ENCODE measurements around the gene FARP1. TPM values are rescaled to one million over a fixed set of nuclear protein-coding genes. Genes with fewer than 3 reads are reported as not detected.

FARP1 gene
- total and polyA plus RNA-seq, 2 of the 13 experiments (the other 11 are each of a cell fraction or from before 2014, with no cell fraction given), result 70.6 to 126 TPM

GRCh38 chr13:98144027-98144741 is 1.3 kb downstream of the FARP1 start:
- intact Hi-C loops (cut with micrococcal nuclease; ENCODE audit: unreplicated experiment), result loop anchor here (1.0 to 10.0 kb wide), 3 partner anchors 206 to 289 kb away; no protein-coding TSS in a partner anchor
- peak overlapping the region; percentile 86 for H3K4me2 ChIP-seq (ENCODE audit: low read depth, low read length)
- H3K36me3 ChIP-seq (replicated peaks in 1 of 2; ENCODE audit: control insufficient read depth in 1 of 2, insufficient read depth in 2 of 2, low read length in 2 of 2), result peaks cover 0 to 8% of the 10 kb centered on the region in 2 experiments; a peak in 1 of 5 replicates
- H3K4me3 ChIP-seq (replicated peaks in 1 of 3; ENCODE audit: insufficient read depth in 1 of 3, low read depth in 2 of 3, low read length in 3 of 3), result peak overlapping the region; percentile 82 to 98 (median 92)
- ATAC-seq (no peak), FAIRE-seq (no peak), DNase-seq (ENCODE audit: low spot score) (no peak)
- peaks cover 42% of the 10 kb centered on the region for H4K20me1 ChIP-seq (ENCODE audit: insufficient read depth, low read length)
- H2AFZ ChIP-seq (ENCODE audit: low read length), result no peak overlapping the region
- in situ Hi-C loops (cut with HindIII; ENCODE audit: extremely low pct_ligation_motif_present, low pct_unique_long_range_greater_than_20kb), result loop anchor here (10.0 kb wide), 1 partner anchor 131 kb away; no protein-coding TSS in a partner anchor
- H3K9me3 ChIP-seq (ENCODE audit: low read length), result no peaks in the 10 kb centered on the region
- 2% methylated on average over 15 of the region's 21 CpGs for WGBS (ENCODE audit: low lambda C conversion rate)
- BruUV-seq (replicated peaks), result TSS peak; percentile 55
- ChIA-PET CTCF (ENCODE audit: low intra/inter-chr PET ratio, low total read pairs) (no interaction called here), POLR2A (interaction anchor here (1.6 to 2.0 kb wide), 2 partner anchors 17 to 122 kb away, joined by 4 to 7 read pairs; no protein-coding TSS in a partner anchor)
- H3K27ac ChIP-seq (ENCODE audit: extremely low read length, insufficient read depth, low read length), result peak overlapping the region; percentile 83
- no peaks in the 10 kb centered on the region; a peak in 1 of 5 replicates for H3K27me3 ChIP-seq (ENCODE audit: control insufficient read depth in 1 of 2, insufficient read depth in 2 of 2, low read length in 2 of 2)
- peaks cover 64% of the 10 kb centered on the region for H3K79me2 ChIP-seq (ENCODE audit: insufficient read depth, low read length)
- H3K9ac ChIP-seq (ENCODE audit: insufficient read depth, low read depth, low read length), result peak overlapping the region; percentile 90
- peaks cover 52% of the 10 kb centered on the region for H3K4me1 ChIP-seq (ENCODE audit: insufficient read depth, low read length)
- TF ChIP-seq U2AF2 (IDR thresholded peaks at IDR 0.05; ENCODE audit: low read depth, low read length), result no peak
- no peak for TF ChIP-seq ZHX1 (CRISPR knock-in tag; IDR thresholded peaks at IDR 0.05; ENCODE audit: low read depth)
- TF ChIP-seq ZNF687 (CRISPR knock-in tag; IDR thresholded peaks at IDR 0.05), result peak; percentile 58
- TF ChIP-seq ATF6 (CRISPR knock-in tag; conservative IDR thresholded peaks at IDR 0.05), result 0 out of 2 replicates have a peak, but pooled peaks have one; percentile 53
- no peak for TF ChIP-seq SOX6 (IDR thresholded peaks at IDR 0.05)
- TF ChIP-seq SOX6 (CRISPR knock-in tag; IDR thresholded peaks at IDR 0.05), result 0 out of 2 replicates have a peak, but pooled peaks have one; percentile 15
- TF ChIP-seq CC2D1A (CRISPR knock-in tag; IDR thresholded peaks at IDR 0.05), result no peak
- no peak for TF ChIP-seq ZNF780A (CRISPR knock-in tag; IDR thresholded peaks at IDR 0.05)
- TF ChIP-seq MXD1 (CRISPR knock-in tag; IDR thresholded peaks at IDR 0.05), result 0 out of 2 replicates have a peak, but pooled peaks have one; percentile 5
- TF ChIP-seq HNF1B (CRISPR knock-in tag; IDR thresholded peaks at IDR 0.05), result peak; percentile 18; the same call in 1 of the 2 replicates
- peak; percentile 35; the same call in 1 of the 2 replicates for TF ChIP-seq ZNF501 (CRISPR knock-in tag; IDR thresholded peaks at IDR 0.05)

Data from HepG2 (cell line).